Transverse colon (tissue), 4 donors: ENCODE results near the gene NEO1.

Source experiments
- EP300 ChIP-seq: sonication (generic); formaldehyde crosslinking; IDR thresholded peaks from one replicate; pipeline ENCODE4 v1.6.1; 2017; ENCODE audit warnings: antibody characterized with exemption, low read depth
- POLR2A ChIP-seq: fragments of 450-650 bp; IDR thresholded peaks from one replicate; pipeline ENCODE4 v1.6.1; 2016; ENCODE audit warnings: antibody characterized with exemption, mild to moderate bottlenecking, moderate library complexity
- POLR2AphosphoS5 ChIP-seq, 3 donors: sonication (generic); formaldehyde crosslinking; IDR thresholded peaks; one replicate each; pipeline ENCODE4 v1.6.1; 2016; ENCODE audit warnings: antibody characterized with exemption in 3 of 3
- TF ChIP-seq, protein P1 (sequence below), 5 experiments: fragments of 200-600 bp in 3 of 5; fragments of 450-650 bp in 2 of 5; sonication (generic) in 3 of 5; IDR thresholded peaks; 1 replicate in 2 of 5; 2 replicates in 3 of 5; pipeline ENCODE4 v1.5.1; 2016 to 2017; ENCODE audit warnings: antibody characterized with exemption in 5 of 5, inconsistent platforms in 3 of 5, mild to moderate bottlenecking in 2 of 5, moderate library complexity in 1 of 5

DNA sequence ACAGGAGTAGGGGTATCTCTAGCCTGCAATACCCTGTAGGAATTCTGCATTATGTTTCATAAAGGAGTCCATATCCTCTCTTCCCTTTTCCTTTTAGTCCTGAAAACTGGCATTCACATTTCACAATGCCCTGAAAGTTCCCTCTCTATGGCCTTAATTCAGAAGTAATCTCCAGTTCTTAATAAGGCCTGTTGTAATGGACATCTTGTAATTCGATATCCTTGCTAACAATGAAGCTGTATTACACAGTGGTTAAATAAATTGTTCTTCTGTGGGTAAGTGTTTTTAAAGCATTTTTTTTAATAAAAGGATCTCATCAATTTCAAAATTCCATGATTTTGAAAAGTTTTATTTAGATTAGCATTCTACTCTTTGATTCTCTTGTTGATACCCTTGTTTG lies 34.3 kb upstream of the NEO1 start:
- TF ChIP-seq, protein P1, sequence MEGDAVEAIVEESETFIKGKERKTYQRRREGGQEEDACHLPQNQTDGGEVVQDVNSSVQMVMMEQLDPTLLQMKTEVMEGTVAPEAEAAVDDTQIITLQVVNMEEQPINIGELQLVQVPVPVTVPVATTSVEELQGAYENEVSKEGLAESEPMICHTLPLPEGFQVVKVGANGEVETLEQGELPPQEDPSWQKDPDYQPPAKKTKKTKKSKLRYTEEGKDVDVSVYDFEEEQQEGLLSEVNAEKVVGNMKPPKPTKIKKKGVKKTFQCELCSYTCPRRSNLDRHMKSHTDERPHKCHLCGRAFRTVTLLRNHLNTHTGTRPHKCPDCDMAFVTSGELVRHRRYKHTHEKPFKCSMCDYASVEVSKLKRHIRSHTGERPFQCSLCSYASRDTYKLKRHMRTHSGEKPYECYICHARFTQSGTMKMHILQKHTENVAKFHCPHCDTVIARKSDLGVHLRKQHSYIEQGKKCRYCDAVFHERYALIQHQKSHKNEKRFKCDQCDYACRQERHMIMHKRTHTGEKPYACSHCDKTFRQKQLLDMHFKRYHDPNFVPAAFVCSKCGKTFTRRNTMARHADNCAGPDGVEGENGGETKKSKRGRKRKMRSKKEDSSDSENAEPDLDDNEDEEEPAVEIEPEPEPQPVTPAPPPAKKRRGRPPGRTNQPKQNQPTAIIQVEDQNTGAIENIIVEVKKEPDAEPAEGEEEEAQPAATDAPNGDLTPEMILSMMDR (IDR thresholded peaks at IDR 0.05), result no peak
- TF ChIP-seq POLR2AphosphoS5 (IDR thresholded peaks at IDR 0.05), result no peak
- TF ChIP-seq POLR2A, result no peak
- TF ChIP-seq EP300, result no peak
